Measurements from ENCODE around the gene SYNE4. TPM values are rescaled to one million over a fixed set of nuclear protein-coding genes. Genes with fewer than 3 reads are reported as not detected.

SYNE4 gene
- total and polyA plus RNA-seq, 2 of the 4 experiments (the other 2 are of a cell fraction) = 0.27 TPM; not detected in 1

GRCh38 chr19:35996777-35997176 lies 11.8 kb downstream of the SYNE4 start:
- Histone ChIP-seq H4K5ac (ENCODE audit: low read depth, low read length) (no peak overlapping the region), H3K4me3 (ENCODE audit: insufficient read depth, low read depth, low read length) (no peak overlapping the region), H3K9ac (ENCODE audit: low read depth, low read length) (no peak overlapping the region), H2AK5ac (ENCODE audit: low read depth, low read length) (no peak overlapping the region), H3K9me3 (ENCODE audit: control insufficient read depth, insufficient read depth, low read length) (no peaks in the 10 kb centered on the region), H2BK20ac (ENCODE audit: low read depth, low read length) (no peak overlapping the region), H2BK120ac (ENCODE audit: low read depth, low read length) (no peak overlapping the region), H2AFZ (replicated peaks; ENCODE audit: low read length, poor library complexity) (no peak overlapping the region), H3K79me1 (ENCODE audit: low read depth in 1 of 2, low read length in 2 of 2) (peaks cover 20 to 52% of the 10 kb centered on the region in 2 experiments), H3K4me1 (ENCODE audit: control insufficient read depth, insufficient read depth, low read length) (peaks cover 2% of the 10 kb centered on the region; the same call in 1 of the 2 replicates), H3K23ac (ENCODE audit: low read depth, low read length) (no peak overlapping the region), H4K91ac (ENCODE audit: insufficient read depth, low read depth, low read length) (no peak overlapping the region), H3K18ac (ENCODE audit: low read depth, low read length) (no peak overlapping the region), H3K4ac (ENCODE audit: low read depth, low read length) (no peak overlapping the region), H3K14ac (replicated peaks; ENCODE audit: low read depth, low read length) (no peak overlapping the region), H4K20me1 (ENCODE audit: insufficient read depth, low read length) (peaks cover 19% of the 10 kb centered on the region; the same call in 1 of the 2 replicates), H2BK15ac (ENCODE audit: low read depth, low read length) (no peak overlapping the region), H3K9me1 (ENCODE audit: insufficient read depth, low read length) (no peaks in the 10 kb centered on the region; the same call in 1 of the 2 replicates), H3K36me3 (ENCODE audit: control insufficient read depth, insufficient read depth, low read length) (peaks cover 9% of the 10 kb centered on the region), H3K27me3 (ENCODE audit: control insufficient read depth, insufficient read depth, low read length) (no peaks in the 10 kb centered on the region), H3K27ac (ENCODE audit: insufficient read depth, low read length) (no peak overlapping the region), H2AK9ac (replicated peaks; ENCODE audit: low read depth, low read length, poor library complexity) (no peak overlapping the region), H2BK5ac (ENCODE audit: low read depth, low read length, poor library complexity, severe bottlenecking) (no peak overlapping the region), H3K56ac (ENCODE audit: extremely low read depth, insufficient read depth, low read length) (no peak overlapping the region), H3K4me2 (ENCODE audit: low read depth, low read length) (no peak overlapping the region; the same call in 1 of the 2 replicates), H4K8ac (ENCODE audit: low read depth in 2 of 2, low read length in 2 of 2) (no peak overlapping the region)
- ATAC-seq (ENCODE audit: low read depth) = no peak
- BruUV-seq (replicated peaks) = no TSS peak
- intact Hi-C loops (cut with micrococcal nuclease) = no loop called here
- dilution Hi-C loops (cut with HindIII; ENCODE audit: low sequenced_read_pairs, unreplicated experiment) = no loop called here
- ChIA-PET POLR2A (ENCODE audit: unreplicated experiment) (no interaction called here), CTCF (no interaction called here)
- no peak for DNase-seq
- no peak for TF ChIP-seq RFX5 (IDR thresholded peaks at IDR 0.05; ENCODE audit: low read depth, low read length)
- 93% methylated on average over 3 of the region's 8 CpGs; no CpG with 5 or more reads in 1 of the 2 experiments for WGBS, 2 experiments (ENCODE audit: extremely low coverage in 2 of 2, insufficient read length in 1 of 2)
- in situ Hi-C loops (cut with MboI; ENCODE audit: low sequenced_read_pairs) = no loop called here
